KBM-7 (cell line): Measurements from ENCODE around the gene HPS1.

Experiments used
- DNase-seq: peaks from one replicate; pipeline ENCODE4 v3.0.0-alpha.2; 2015
- in situ Hi-C: fragments of 300-500 bp; cut with MboI; formaldehyde crosslinking; loops from 2 replicates; pipeline ENCODE4 v1.14.3; 2020; ENCODE audit warnings: low sequenced_read_pairs, low pct_unique_long_range_greater_than_20kb, mixed read lengths

HPS1 gene

DNA sequence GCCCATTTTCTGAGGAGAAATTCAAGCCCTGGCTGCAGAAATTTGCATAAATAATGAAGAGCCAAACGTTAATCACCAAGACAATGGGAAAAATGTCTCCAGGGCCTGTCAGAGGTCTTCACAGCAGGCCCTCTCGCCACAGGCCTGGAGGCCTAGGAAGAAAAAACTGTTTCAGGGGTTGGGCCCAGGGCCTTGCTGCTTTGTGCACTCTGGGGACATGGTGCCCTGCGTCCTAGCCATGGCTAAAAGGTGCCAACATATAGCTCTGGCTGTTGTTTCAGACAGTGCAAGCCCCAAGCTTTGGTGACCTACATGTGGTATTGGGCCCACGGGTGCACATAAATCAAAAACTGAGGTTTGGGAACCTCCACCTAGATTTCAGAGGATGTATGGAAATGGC is 8.0 kb downstream of the HPS1 start:
- no peak for DNase-seq
- in situ Hi-C loops: no loop called here

DNA sequence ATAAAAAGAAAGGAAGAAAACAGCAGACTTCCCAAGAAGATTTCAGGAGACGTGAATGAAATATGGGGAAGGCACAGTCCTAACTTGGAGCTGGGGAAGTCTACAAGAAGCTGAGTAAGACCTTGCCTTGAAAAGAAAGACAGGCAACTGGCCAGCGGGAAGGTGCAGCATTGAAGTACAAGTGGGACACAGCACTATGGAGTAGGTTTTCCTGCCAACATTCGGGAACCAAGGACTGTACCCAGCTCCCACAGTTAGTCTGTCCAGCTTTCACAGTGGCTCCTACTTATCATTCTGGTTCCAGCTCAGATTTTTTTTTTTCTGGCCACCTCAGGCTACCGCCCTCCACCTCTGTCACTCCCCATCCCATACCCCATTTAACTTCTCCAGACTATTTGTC is 10.0 kb downstream of the HPS1 start:
- in situ Hi-C loops: no loop called here
- DNase-seq: no peak

DNA sequence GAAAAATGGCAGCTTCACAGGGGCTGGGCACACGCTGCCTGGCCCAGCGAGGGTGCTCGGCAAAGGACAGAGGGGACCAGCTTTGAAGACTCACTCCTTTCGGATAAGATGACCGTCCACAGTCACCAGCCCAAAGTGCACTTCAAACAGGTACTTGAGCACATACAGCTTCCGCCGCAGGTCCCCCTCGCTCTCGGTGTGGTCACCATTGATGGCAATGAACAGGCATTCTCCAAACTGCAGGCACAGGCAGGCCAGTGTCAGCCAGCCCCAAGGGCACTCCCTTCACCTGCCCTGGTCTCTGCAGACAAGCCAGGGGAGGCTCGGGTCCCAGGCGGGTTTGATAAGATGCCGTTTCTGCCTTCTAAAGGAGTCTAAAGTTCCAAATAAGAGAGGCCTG is 11.6 kb downstream of the HPS1 start:
- no peak for DNase-seq
- in situ Hi-C loops: no loop called here

DNA sequence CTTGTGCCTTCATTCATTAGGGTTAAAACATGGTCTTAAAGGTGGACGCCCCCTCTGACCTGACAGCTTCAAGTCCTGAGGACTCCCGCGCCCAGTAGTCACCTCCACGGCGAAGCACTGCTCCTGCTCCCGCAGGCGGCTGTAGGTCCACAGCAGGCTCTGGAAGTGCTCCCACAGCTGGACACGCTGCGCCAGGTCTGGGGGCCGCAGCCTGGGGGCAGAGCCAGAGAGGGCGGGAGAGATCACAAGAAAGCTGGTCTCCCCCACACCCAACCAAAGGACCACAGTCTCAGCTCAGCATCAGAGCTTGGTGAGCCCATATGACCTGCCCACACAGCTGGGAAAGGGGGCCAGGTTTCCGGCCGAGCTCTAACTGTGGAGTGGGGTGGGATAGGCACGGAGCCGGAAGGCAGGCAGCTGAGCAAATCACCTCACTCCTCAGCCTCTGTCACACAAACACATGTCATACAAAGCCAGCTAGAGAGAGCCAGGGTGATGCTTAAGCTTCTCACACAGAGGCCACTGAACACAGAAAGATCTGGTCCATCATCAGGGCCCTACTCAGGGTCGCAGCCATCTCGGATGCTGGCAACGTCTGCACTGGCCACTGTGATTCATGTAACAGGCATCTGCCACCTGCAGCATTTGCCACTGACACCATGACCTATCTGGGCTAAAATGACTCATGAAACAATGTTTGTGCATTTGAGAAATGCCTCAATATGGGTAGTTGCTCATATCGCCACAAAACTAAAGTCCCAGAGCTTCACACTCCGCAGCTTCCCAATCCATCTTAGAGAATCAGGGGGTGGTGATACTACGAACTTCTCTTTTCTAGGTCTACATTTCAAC is 12.6 kb downstream of the HPS1 start:
- in situ Hi-C loops: no loop called here
- DNase-seq: no peak

DNA sequence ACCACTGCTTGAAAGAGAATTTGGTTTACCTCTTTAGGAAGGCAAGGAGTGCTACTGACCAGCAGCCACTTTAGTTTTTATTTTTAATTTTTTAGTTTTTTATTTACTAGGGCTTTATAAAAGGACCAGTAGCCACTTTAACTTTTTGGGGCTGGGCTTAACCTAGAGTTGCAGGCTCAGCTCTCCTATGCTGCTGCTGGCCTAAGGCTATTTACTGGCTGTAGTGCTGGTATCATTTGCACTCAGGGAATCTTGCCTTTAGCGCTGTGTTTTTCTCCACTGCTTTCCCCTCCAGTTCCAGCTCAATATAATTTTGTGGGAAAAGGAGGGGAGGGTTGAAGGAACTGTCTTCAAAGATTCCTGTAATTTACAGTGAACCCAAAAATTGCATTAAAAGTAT is 13.4 kb downstream of the HPS1 start:
- in situ Hi-C loops: no loop called here

DNA sequence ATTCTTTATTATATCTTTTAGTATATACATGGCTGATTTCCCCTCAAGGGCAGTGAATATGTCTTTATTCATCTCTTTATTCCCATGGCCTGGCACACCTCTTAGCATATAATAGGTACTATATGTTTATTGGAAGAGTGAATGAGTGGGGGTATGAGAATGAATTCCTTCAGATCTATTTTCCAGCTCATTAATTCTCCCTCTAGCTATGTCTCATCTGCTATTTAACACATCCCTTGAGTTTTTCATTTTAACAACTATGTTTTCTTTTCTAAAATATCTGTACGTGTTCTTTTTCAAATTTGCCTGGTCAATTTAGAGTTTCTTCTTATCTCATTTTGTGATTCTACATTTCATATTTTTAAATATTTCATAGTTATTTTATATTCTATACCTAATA is 14.4 kb downstream of the HPS1 start:
- in situ Hi-C loops: no loop called here
- DNase-seq: no peak

More for the DNA sequence above, 13.4 kb downstream of the HPS1 start:
- DNase-seq: no peak

DNA sequence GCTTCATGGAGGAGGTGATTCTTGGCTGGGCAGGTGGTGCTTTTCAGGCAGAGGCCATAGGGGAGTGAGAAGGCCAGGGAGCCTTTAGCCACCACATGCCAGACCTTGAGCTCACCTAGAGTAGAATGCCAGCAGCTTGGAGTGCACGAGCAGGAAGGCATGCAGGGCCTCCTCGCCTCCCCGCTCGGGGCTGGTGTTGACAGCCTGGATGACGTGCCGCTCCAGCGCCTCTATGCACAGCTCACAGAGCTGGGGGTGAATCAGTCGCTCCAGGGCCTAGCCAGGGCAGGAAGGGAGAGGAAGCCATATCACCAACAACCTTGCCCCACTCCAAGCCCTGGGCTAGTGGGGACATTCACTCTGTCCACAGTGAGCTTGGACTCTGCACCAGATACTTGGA is 15.7 kb downstream of the HPS1 start:
- in situ Hi-C loops: no loop called here
- no peak for DNase-seq

DNA sequence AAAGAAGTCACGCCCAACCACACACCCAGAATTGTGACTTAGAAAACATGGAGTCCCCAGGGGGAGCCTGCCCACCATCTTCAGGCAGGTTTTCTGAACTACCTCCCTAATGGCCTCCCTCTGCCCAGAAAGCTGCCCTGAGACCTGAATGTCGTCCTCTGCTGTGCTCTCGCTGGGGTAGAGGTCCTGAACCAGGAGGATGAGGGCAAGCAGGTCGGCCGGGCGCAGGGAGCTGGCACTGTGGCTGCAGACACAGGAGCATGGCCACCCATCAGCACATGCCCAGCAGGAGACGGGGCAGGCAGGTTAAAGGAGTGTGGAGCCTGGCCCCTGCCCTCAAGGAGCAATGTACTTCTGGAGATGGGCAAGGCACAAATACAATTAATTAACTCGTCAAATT is 16.3 kb downstream of the HPS1 start:
- in situ Hi-C loops: no loop called here
- no peak for DNase-seq

DNA sequence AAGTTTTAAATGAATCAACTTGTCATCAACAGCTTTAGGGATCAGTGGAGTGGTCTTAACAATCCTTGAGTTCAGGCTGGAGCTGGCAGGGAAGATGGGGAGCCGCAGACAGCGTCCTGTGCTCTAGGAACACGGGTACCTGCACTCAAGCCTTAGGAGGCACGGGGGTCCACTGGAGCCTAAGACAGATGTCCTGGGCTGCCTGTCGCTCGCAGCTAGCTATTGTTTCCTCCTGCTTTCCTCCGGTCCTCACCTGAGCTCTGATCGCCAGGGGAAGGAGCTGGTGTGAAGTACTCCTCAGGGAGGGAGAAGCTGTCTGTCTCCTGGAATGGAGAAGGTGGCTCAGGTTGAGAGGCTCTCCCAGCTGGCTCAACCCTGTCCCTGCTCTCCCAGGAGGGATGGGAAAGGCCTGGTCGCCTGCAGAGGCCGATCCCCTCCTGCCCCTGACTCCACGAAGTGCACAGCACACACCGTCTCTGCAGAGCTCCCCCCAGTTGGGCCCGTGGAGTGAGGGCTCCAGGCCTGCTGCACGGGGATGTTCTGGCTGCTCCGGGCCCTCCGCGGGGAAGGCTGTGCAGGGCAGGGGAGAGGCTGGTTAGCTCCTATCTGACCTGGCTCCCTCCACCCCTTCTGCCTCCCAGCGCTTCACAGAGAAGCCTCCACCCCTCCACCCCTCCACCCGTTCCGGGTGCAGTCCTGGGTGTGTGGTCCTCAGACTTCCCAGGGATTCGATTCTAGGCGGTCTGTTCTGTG is 17.2 kb downstream of the HPS1 start:
- in situ Hi-C loops: no loop called here
- DNase-seq: no peak

DNA sequence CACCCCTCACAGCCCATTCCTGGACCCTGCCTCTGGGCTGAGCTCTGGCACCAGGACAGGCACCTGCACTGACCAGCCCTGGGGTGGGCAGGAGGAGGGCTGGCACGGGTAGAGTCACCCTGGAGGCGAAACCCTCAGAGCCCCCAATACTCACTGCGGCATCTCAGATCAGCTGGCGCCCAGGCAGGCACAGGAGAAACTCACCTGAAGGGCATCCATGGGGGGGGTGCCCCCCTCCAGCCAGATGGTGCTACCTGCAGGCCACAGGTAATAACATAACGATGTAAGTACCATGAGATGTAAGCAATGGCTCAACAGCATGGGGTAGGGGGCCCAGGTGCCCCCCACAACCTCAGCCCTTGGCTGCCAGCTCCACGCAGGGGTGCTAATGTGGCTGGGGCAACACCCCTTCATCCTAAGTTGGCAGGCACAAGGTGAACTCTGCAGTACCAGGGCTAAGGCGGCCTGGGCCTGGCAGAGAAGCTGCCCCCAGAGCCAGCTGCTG is 19.7 kb downstream of the HPS1 start:
- in situ Hi-C loops: no loop called here
- DNase-seq: no peak

DNA sequence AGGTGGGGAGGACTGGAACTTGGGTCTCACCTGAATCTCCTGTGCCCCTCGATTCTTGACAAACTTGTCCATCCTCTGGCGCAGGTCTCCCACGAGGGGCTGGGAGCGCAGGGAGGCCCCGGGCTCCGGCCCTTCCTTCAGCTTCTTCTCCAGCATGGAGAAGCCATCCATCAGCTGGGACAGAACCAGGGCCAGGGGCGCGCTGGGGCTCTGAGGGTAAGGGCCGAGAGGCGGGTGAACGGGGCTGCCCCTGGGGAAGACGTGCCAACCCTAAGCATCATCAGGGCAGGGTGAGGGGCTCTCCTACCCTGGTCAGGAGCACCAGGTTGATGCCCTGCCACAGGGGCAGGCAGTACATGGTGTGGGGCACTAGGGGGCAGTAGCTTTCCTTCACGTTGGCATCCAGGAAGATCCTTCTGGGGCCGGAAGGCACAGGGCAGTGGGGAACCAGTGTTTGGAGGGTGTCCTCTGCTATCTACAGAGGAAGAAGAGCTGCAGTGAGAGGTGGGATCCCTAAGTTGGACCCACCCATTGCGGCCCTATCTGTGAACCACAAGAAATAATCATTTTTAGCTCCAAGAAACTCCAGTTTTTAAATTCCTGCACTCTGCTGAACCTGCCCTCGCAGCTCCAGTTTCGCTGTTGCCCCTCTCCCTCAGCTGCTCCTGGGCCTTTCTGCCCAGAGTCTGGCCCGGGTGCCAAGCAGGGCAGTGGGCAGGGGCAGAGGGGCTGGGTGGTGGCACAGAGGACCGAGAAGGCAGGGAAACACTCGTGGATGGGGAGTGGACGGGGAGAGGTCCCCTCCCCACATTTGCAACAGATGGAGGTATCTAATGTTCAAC is 21.0 kb downstream of the HPS1 start:
- in situ Hi-C loops: no loop called here
- peak; percentile 58 for DNase-seq

DNA sequence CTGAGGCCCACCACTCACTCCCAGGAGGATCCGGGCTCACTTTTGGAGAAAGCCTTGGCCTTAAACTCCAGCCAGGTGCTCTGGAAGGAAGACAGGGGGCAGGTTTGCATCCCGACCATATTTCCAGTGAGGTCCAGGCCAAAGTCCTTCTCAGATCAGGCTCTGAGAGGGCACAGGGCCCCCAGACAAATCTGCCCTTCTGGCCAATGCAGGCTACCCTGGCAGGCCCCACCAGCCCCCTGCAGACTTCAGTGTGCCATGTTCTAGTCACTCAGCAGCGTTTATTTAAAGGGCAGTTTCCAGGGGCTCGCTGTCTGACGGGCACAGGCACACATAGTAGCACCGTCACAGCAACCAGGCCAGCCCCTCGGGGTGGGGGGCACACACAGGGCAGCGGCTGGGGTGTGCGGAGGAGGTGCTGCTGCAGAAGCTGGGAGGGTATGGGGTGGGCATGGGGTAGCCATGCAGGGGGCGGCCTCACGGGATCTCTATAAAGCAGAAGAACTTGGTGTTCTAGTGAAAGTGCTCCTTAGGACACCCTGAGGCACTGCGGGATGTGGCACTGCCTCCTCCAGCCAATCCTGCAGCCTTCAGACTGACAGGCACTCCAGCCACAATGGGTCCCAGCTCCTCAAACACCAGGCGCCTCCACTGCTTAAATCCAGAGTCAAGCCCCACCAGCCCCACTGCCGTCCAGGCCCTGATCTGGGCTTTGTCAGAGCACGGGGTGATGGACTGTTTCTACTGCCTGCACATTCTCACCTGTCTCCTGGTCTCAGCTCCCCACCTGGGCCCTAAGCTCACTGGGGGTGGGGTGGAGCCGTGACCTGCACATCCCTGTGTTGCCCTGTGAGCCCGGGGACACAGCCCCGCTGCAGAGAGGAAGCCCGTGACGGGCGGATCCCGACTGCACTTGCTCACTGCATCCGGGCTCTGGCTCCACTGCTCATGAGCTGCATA is 22.2 kb downstream of the HPS1 start:
- DNase-seq: no peak
- in situ Hi-C loops: no loop called here

DNA sequence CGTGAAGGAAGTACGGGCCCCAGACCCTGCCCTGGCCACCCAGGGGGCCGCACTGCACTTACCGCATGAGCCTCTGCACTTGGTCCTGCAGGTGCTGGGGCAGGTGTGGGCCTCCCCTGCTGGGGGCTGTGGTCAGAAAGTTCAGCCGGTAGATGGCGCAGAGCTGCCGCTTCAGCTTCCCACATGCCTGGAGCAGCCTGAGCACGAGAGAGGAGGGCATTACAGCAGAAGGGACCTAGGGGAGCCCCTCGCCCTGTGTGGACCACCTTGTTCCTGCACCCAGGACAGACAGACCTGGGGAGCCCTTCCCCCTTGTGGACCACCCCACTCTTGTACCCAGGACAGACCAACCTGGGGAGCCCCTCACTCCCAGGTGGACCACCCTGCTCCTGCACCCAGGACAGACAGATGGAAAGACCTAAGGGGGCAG is 23.0 kb downstream of the HPS1 start:
- no peak for DNase-seq
- in situ Hi-C loops: no loop called here

DNA sequence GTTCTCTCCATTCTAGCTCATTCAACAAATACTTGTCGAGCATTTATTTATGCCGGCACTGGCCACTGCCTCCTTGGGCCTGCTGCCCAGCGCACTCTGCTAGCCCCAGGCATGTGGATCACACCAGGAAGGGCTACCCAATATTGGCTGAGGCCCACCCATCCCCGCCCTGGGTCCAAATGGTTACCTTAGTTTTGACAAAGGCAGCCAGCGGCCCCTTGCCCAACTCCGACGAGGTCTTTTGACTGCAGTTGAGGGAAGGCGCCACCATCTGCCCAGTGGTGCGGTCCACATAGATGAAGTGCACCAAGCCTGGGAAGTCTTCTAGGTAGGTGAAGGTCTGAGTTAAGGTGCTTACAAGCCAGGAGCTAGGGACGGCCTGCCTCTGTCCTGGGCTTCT is 24.6 kb downstream of the HPS1 start:
- in situ Hi-C loops: no loop called here
- no peak for DNase-seq

DNA sequence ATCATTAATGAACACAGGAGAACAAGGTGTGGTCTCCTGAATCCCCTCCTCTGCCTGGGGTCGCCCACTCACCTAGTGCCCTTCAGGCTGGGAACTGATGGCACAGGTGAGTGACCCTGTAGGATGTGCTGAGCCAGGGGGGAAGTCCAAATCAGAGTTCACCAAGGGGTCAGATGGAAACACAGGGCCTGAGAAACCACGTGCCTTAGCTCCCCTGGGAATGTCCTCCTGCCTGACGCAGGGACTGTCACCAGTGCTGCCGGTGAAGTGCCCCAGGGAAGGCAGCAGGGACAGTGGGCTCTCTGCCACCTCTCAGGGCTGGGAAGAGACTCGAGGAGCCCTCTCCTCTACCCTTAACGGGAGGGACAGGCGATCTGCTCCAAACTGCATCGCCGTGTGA is 25.9 kb downstream of the HPS1 start:
- DNase-seq: no peak
- in situ Hi-C loops: no loop called here

DNA sequence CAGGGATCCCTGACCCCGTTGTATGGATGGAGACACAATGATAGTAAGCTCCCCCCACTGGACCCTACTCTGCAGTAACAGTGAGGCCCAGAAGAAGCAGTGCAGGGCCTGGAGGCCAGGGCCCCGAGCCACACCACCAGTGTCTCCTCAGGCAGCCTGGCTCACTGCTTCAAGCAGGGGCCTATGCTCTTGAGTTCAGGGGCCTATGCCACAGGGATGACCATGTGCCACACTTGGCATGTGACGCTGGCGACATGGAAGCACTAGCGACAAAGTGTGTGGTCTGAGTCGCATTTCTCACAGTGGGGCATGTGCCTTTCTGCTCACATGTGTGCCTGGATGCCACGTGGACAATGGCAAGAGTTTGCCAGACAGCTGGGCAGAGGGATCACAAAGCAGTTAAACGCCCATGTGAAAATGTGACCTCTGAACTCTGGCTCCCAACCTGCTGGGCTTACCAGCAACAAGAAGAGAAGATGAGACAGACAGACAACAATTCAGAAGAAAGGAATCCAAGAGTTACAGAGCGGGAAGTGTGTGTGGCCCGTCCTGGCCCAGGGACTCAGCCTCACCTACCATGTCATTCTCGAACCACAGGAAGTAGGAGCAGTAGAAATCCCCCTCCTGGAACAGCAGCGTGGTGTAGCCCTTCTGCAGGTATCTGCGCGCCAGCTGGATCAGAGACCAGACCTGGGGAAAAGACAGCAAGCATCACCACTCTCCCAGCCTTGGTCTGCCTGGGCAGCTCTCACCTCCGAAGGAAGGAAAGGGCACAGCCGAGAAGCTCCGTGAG is 27.1 kb downstream of the HPS1 start:
- no peak for DNase-seq
- in situ Hi-C loops: no loop called here

DNA sequence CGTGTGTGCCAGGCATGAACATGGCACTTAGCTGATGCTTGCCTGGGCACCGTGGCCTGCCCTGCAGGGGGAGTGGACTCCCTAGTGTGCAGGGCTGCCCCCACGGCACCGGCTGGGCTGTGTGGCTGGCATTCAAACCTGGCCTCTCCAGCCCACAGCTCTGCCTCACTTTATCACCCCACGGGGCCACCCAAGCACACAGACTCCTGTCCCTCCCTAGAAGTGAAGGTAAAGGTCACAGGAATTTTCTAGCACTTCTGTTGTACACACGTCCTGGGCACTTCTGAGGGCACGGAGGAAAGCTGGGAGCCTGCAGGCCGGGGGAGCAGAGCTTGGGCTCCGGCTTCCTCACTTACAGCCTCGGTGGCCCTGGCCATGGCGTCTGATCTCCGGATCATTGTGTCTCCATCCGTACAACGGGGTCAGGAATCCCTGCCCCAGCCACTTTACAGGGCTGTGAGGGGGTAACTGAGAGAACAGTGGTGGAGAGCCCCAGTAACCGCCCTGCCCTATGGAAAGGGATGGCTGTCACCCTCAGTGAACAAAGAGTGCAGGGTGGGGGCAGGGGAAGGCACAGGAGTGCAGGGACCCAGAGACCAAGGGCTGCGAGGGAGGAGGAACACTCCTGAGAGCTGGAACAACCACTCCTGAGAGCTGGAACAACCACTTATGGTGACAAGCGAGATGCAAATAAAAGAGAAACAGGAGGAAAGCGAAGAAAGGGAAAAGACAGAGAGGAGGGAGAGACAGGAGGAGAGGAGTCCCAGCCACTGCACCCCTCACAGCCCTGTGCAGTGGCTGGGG is 27.9 kb downstream of the HPS1 start:
- DNase-seq: no peak
- in situ Hi-C loops: no loop called here
